GM18498 (cell line): ENCODE measurements around the gene CCNYL1.
A peak's percentile ranks its signal among the peaks of the same experiment; 100 is the strongest.

Experiments used
- ATAC-seq: cut with Tn5 transposase; IDR thresholded peaks from one replicate; pipeline ENCODE4 v1.9.1; 2021; ENCODE audit warnings: mild to moderate bottlenecking, moderate library complexity; ENCODE audit not compliant: unreplicated experiment

Gene CCNYL1

DNA sequence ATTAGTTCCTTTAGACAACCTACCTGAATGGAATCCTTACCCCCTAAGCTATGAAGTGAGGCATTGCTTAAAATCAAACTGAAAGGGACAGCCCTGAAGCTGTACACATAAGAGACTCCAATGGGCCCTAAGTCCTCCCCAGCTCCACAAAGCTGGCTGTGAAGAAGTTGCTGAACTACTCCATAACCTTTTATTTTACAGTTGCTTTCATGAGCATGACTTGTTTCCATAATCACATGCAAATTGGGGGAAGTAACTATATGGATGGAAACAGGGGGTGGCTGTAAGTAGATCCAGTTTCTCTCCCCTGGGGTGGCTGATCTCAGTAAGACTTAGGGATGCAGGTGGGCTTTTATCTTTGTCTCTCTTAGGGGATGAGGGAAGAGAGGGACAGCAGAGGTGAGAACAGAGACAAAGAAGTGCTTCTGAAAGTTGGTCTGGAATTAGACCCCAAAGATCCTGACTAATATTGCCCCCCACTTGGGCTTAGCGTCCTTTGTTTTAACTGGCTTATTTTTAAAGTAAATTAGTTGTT lies 52.7 kb downstream of the CCNYL1 start:
- no peak for ATAC-seq

DNA sequence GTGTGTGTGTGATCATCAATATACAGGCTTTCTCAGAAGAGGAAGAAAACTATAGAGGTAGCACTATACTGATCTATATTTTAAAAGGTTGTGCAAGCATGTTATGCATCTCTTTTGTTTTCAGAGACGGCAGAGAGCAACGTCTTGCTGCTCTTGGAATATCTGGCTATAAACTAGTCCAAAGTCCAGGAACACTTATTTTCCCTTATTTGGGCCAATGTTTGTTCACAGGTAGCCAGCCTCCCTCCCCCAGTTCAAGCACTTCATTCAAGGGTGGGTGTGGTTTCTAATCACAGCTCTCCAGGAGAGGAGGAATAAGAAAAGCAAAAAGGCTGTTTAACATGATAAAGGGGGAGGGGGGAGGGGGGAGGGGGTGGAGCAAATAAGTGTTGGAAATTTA lies 54.1 kb downstream of the CCNYL1 start:
- ATAC-seq, result no peak

DNA sequence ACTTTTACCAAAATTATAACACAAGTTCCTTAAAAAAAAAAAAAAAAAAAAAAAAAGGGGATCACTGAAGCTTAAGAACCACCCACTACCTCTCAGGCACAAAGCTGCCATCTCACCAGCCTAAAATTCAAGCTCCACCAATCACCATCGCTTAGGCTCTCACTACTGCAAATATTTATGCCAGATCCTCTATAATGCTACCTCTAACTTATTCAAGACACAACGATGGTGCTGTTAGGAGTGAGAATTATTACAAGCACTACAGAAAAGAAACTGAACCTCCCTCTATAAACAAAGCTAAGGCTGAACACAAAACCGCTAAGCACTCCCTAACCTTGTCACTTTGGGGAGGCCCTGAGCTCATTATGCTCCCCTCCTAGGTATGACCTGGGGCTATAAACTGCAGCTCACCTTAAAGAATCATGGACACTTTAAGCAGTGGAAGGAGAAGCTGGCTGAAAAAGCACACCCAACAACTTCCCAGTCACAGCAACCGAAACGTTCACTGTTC lies 54.7 kb downstream of the CCNYL1 start:
- no peak for ATAC-seq

DNA sequence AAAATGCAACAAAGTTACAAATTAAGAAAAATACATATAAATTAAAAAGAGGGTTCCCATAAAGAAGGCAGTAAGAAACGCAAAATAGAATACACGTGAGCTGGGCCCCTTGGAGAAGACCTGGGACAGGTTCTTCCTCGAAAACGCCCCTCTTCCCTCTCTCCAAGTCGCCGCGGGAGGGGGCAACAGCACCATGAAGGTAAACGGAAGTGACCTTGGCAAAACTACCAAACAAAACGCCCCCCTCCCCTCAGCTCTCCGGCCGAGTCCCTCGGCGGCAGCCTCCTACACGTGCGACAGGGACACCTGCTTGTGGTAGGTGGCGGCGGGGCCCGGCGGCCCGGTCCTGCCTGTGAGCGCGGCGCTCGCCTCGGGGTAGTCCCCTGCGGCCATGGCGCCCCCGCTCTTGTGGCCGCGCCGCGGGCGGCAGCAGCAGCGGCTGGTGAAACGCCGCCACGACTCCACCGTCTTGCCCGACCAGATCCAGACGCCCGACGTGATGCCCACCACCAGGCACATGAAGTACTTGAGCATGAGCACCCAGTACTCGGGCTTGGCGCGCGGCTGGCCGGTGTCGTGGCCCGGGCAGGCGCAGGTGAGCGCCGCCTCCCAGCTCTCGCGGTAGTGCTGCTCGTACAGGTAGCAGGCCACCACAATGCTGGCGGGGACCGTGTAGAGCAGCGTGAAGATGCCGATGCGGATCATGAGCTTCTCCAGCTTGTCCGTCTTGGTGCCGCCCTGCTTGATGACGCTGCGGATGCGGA lies 55.4 kb downstream of the CCNYL1 start:
- no peak for ATAC-seq

DNA sequence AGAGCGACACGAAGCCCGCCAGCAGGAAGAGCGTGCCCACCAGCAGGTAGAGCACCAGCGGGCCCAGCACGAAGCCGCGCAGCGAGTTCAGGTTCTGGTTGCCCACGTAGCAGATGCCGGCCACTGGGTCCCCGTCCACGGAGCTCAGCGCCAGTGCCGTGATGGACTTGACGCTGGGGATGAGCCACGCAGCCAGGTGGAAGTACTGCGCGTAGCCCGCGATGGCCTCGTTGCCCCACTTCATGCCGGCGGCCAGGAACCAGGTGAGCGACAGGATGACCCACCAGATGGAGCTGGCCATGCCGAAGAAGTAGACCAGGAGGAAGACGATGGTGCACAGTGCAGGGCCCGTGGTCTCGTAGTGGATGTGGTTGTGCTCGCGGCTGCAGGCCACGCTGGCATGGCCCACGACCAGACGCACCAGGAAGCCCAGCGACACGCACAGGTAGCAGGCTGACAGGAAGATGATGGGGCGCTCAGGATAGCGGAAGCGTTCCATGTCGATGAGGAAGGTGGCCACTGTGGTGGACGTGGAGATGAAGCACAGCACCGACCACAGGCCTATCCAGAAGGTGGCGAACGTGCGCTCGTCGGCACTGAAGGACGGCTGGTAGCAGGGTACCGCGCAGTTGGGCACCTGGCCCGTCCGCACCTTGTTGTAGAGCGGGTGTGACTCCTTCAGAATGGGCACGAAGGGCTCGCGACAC lies 56.2 kb downstream of the CCNYL1 start:
- no peak for ATAC-seq

DNA sequence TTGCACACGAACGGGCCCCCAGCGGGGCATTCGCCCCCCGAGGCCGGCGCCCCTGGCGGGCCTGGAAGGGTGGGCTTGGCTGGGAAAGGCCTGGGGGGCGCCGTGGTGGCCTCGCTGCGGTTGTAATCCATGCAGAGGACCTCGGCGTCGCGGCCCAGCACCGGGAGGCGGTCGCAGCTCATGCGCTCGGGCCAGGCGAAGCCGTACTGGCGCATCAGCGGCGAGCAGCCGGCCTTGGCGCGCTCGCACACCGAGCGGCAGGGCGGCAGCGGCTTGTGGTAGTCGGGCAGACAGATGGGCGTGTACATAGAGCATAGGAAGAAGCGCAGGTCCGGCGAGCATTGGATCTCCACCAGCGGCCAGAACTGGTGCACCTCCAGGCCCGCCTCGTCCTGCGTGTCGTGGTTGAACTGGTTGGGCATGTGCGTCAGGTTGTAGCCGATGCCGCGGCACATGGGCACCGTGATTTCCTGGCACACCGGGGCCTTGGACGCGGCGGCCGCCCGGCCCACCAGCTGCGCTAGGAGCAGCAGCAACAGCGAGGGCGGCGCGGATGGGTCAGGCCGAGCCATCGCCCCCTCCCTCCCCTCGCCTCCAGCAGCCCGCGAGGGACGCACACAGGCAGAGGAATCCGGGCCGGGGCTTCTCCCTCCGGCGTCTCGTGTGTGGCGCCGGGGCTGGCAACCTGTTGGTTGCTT lies 56.9 kb downstream of the CCNYL1 start:
- no peak for ATAC-seq

DNA sequence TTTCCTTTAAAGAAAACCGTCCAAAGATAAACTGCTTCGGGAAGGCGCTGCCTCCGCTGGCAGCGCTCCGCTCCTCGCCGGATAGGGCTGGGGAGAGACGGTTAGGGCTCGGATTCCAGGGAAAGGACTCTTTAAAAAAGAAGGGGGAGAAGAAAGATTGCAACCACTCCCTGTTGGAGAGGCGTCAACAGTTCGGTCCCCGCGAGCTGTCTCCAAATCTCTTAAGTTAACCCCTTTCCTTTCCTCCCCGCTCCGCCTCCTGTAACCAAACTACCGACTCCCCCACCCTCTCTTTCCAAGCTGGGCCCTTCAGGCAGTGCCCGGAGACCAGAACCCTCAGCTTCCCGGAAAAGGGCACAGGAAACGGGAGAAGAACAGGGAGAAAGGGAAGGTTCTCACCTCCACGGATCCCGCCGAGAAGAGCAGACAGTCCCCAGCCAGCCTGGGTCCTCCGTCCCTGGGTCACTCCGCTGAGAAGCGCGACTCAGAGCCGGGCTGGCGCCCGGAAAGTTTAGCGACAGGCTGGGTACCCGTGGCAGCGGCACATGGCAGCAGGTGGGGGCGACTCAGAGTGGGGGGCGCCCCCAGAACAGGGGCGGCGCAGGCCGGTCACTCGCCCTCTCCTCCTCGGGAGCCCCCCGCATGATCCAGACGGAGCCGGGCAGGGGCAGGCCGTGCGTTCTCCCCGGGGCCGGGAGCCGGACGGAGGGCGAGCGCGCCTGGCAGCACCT lies 57.6 kb downstream of the CCNYL1 start:
- ATAC-seq, result peak; percentile 17

DNA sequence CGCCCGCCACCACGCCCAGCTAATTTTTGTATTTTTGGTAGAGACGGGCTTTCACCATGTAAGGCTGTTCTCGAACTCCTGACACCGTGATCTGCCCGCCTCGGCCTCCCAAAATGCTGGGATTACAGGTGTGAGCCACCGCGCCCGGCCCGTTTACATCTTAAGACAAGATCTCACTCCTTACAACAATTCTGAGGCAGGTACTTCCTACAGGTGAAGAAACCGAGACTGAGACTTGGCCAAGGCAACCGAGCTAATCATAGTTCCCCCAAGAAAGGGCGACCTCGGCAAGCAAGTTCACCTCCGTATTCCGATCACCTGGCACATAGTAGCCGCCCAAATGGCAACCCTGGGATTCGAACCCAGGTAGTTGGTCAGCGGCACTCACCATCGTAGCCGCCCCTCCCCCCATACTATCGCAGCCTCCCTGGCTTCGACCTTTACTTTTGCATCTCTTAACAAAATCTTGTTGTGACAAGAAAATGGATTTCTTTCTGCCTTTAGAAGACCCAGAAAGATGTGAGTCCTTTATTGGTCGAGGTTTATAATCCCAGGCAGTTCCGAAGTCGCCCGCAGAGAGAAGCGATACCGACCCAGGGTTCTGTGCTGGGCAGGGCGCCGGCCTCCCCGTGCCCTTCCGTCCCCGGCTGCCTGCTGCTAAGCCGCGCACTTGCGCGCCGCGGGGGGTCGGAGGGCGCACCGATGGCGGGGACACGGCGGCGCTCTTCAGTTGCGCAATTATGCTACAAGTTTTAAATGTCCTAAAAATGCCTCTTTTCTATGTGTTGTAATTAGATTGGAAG lies 59.4 kb downstream of the CCNYL1 start:
- ATAC-seq, result no peak

DNA sequence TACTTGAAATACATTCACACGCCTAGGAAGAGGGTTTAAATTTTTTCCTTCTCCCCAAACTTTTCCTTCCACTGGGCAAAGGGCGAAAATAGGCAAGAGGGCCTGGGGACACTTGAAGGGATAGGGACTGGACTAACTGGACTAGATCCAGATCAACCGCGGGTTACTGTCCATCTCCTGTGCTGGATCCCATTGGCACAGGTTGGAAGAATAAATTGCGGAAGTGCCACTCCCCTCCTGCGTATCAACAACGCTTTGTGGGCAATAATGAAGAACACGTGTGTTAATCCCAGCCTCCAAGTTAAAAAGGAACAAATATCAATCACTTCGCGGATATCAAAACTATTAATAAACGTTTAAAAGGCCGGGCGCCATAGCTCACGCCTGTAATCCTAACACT lies 60.0 kb downstream of the CCNYL1 start:
- ATAC-seq, result no peak

DNA sequence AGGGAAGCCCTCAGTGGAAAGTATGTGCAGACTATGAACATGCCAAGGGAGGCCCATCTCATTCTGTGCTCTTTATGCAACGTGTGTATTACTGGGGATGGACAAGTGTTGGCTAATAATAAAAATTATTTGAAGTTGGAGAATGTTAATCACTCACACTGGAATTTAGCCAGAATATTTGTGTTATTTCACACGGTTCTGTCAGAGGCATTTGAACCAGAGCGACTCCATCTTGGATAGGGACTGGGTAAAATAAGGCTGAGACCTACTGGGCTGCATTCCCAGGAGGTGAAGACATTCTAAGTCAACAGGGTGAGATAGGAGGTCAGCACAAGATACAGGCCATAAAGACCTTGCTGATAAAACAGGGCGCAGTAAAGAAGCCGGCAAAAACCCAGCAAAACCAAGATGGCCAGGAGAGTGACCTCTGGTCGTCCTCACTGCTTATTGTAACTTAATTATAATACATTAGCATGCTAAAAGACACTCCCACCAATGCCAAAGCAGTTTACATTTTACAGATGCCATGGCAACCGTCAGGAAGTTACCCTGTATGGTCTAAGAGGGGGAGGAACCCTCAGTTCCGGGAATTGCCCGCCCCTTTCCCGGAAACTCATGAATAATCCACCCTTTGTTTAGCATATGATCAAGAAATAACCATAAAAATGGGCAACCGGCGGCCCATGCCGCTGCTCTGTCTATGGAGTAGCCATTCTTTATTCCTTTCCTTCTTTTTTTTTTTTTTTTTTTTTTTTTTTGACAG lies 60.8 kb downstream of the CCNYL1 start:
- ATAC-seq, result no peak

DNA sequence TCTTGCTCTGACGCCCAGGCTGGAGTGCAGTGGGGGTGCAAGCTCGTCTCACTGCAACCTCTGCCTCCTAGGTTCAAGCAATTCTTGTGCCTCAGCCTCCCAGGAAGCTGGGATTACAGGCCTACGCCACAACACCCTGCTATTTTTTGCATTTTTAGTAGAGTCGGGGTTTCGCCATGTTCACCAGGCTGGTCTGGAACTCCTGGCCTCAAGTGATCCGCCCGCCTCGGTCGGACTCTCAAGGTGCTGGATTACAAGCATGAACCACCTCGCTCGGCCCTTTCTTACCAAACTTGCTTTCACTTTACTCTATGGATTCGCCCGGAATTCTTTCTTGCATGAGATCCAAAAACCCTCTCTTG lies 61.4 kb downstream of the CCNYL1 start:
- no peak for ATAC-seq

DNA sequence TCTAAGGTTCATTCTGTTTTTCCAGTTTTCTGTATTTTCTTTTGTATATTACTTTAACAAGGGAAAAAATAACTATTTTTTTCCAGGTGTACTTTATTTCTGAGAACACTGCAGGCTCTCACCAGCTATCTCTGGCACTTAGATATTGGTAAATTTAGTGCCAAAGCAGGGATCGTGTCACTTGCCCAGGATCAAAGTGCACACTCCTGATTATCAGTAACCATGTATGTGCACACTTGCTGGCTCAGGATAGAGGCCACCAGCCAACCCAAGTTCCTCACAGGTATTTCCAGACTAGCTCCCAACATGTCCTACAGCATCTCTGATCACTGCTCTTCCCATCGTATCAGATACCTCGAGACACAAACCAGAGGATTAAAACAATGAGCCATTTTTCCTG lies 64.0 kb downstream of the CCNYL1 start:
- no peak for ATAC-seq

DNA sequence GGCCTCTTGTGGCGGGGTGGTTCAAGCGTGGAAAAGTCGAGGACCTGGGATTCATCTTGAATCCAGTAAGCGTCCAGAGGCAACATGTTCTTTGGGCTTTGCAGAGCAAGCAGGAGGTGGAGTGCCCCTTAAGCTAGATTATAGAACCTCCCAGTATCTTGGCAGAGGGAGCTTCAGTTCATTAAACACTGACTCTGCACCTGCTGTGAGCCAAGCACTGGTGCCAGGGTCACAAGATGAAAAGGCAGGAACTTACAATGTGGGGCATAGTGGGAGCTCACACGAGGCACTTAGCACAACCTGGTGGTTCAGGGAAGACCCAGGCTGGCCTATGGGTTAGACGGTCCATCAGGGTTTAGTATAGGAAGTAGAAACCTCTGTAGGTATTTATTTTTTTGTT lies 65.7 kb downstream of the CCNYL1 start:
- no peak for ATAC-seq

DNA sequence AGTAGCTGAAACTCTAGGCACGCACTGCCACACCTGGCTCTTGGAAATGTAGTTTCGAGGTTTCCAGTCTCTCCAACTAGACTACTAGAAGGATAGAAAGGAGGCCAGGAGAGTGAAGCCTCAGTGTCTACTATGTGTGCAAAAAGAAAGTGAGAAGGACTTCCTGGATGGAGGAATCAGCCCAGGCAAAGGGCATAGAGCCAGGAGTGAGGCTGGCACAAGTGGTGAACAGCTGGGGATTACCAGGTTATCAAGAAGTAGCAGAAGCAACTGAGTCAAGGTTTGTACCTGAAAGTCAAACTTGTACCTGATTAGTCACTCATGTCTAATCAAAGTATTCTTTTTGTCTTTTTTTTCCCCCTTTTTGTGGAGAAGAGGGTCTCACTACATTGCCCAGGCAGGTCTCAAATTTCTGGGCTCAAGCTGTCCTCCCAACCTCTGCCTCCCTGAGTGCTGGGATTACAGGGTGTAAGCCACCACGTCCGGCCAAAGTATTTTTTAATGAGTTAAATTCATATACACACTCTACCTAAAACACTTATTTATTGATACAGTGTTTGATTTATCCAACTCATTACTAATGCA lies 67.0 kb downstream of the CCNYL1 start:
- ATAC-seq, result no peak

DNA sequence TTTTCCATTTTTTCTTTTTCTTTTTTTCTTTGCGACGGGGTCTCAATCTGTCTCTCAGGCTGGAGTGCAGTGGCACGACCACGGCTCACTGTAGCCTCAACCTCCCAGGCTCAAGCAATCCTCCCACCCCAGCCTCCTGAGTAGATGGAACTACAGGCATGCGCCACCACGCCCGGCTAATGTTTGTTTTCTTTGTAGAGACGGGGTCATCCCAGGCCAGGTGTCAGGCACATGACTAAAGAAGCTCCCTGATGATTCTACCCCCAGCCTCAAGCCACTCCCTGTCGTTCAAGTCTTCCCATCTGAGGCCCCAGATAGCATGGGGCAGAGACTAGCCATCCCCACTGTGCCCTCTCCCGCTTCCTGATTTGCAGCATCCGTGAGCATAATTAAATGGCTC lies 68.1 kb downstream of the CCNYL1 start:
- no peak for ATAC-seq

DNA sequence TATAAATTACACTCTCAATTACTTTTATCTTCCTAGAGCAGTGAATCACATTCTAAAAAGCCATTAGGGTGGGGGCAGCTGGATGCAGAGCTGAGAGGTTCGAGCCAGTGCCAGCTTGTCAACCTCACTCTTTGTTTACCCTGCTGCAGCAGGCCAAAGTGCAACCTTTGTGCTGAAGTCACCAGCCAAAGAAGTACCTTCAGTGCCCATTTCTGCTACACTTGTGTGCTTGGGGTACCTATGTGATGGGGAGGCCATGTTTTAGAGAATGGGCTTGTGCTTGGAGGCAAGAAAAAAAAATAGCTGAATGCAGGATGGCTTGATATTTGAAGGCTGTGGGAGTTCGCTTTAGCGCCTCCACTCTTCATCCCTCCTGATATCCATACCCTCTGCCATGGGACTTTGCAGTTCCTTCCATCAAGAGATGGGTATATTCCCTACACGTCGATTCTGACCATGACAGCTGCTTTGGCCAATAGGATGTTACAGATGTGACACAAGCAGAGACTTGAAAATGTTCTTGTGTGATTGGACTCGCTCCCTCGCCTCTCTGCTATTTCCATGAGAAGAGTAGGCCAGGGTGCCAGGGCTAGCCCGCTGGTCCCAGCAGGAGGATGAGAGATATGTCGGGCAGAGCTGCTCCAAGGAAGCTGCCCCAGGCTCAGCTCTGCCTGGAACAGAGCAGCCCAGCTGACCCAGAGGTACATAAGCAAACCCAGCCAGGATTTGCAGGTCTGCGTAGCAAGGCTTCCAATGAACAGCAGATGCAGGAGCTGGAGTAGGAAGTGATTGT lies 71.0 kb downstream of the CCNYL1 start:
- no peak for ATAC-seq

DNA sequence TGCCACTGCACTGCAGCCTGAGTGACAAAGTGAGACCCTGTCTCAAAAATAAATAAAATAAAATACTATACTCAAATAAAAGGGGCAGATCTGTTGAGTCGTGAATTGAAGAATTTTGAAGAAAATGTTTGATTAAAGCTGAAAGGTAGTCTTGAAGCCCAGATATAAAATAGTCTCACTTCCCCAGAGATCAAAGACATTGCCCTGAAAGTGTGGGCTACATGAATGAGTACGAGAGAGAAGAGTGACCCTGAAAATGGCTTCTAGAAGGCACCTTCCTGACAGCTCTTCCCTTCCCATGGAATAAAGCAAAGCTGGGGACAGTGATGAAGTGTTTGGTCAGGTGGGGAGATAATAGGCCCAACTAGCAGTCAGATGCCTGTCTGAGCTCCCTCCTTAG lies 72.1 kb downstream of the CCNYL1 start:
- no peak for ATAC-seq

DNA sequence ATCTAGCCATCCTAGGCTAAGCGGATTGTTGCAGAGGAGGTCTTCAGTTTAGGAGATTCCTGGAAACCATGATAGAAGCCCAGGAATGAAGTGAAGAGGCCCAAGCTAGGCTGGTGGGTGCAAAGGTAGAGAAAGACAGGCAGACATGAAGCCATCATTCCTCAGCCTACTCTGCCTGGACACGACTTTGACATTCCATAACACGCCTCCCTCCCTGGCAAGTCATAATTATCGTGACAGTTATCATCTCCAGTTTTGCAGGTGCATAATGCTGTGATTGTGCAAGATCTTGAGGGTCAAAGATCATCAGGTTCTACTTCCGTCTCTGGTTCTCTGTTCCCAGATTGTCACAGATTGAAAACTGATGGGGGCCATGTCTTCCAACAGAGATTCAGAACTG lies 73.5 kb downstream of the CCNYL1 start:
- no peak for ATAC-seq
